ENCODE data around the gene ATG13. TPM values are rescaled to one million over a fixed set of nuclear protein-coding genes. Genes with fewer than 3 reads are reported as not detected.
A peak's percentile ranks its signal among the peaks of the same experiment; 100 is the strongest.
"Not testable (repeated sequence)": the region's sequence is repeated elsewhere in the genome, so short reads cannot be mapped to it uniquely, and the experiment has no call there.

The ATG13 gene
- polyA plus RNA-seq, 1 experiment: 57.9 TPM

- ChIA-PET POLR2A (interaction anchor here (1.2 kb wide), 1 partner anchor 10 kb away, joined by 5 read pairs; the partner anchor contains the start of genes ARHGAP1 and ZNF408), CTCF (interaction anchor here (0.7 kb wide), 1 partner anchor 74 kb away, joined by 3 read pairs; no protein-coding TSS in a partner anchor)
- no peak overlapping the region for H3K4me3 ChIP-seq (ENCODE audit: low read depth, low read length)
- H3K9me3 ChIP-seq (ENCODE audit: control insufficient read depth, insufficient read depth, low read length): no peaks in the 10 kb centered on the region
- H3K27me3 ChIP-seq (ENCODE audit: control insufficient read depth, insufficient read depth, low read length): no peaks in the 10 kb centered on the region
- peak overlapping the region; percentile 86 for H3K27ac ChIP-seq (ENCODE audit: low read depth, low read length)
- no peak for TF ChIP-seq CTCF (IDR thresholded peaks at IDR 0.05; ENCODE audit: low read depth, low read length)
- peak; percentile 85 for DNase-seq (ENCODE audit: low read depth, low spot score)
These were observed 93.5 kb downstream of the ATG13 start for GRCh38 chr11:46710821-46711269.

GRCh38 chr11:46711303-46711702, 94.0 kb downstream of the ATG13 start:
- Histone ChIP-seq H3K27me3 (ENCODE audit: control insufficient read depth, insufficient read depth, low read length) (no peaks in the 10 kb centered on the region), H3K9me3 (ENCODE audit: control insufficient read depth, insufficient read depth, low read length) (no peaks in the 10 kb centered on the region), H3K4me3 (ENCODE audit: low read depth, low read length) (no peak overlapping the region), H3K27ac (ENCODE audit: low read depth, low read length) (peak overlapping the region; percentile 86)
- CTCF ChIA-PET: interaction anchor here (0.7 kb wide), 1 partner anchor 74 kb away, joined by 3 read pairs; no protein-coding TSS in a partner anchor
- no peak for TF ChIP-seq CTCF (IDR thresholded peaks at IDR 0.05; ENCODE audit: low read depth, low read length)
- DNase-seq (ENCODE audit: low read depth, low spot score): no peak
- POLR2A ChIA-PET: interaction anchor here (1.2 kb wide), 1 partner anchor 11 kb away, joined by 5 read pairs; the partner anchor contains the start of genes ARHGAP1 and ZNF408

- H3K9me3 ChIP-seq (ENCODE audit: control insufficient read depth, insufficient read depth, low read length): no peaks in the 10 kb centered on the region
- ChIA-PET POLR2A (no interaction called here), CTCF (no interaction called here)
- H3K27ac ChIP-seq (ENCODE audit: low read depth, low read length): no peak overlapping the region
- no peaks in the 10 kb centered on the region for H3K27me3 ChIP-seq (ENCODE audit: control insufficient read depth, insufficient read depth, low read length)
- H3K4me3 ChIP-seq (ENCODE audit: low read depth, low read length): no peak overlapping the region
- no peak for DNase-seq (ENCODE audit: low read depth, low spot score)
- TF ChIP-seq CTCF (IDR thresholded peaks at IDR 0.05; ENCODE audit: low read depth, low read length): no peak
These were observed 95.7 kb downstream of the ATG13 start for GRCh38 chr11:46712874-46713576.

- not testable (repeated sequence) for H3K27ac ChIP-seq (ENCODE audit: low read depth, low read length); H3K4me3 ChIP-seq (ENCODE audit: low read depth, low read length); H3K27me3 ChIP-seq (ENCODE audit: control insufficient read depth, insufficient read depth, low read length); DNase-seq (ENCODE audit: low read depth, low spot score); H3K9me3 ChIP-seq (ENCODE audit: control insufficient read depth, insufficient read depth, low read length)
- CTCF ChIA-PET: interaction anchor here (0.7 kb wide), 1 partner anchor 332 kb away, joined by 4 read pairs; no protein-coding TSS in a partner anchor
- POLR2A ChIA-PET: interaction anchor here (0.6 kb wide), 1 partner anchor 32 kb away, joined by 3 read pairs; no protein-coding TSS in a partner anchor
These were observed 100.4 kb downstream of the ATG13 start for GRCh38 chr11:46717825-46718154.

GRCh38 chr11:46718155-46719019, 101.0 kb downstream of the ATG13 start:
- H3K27ac ChIP-seq (ENCODE audit: low read depth, low read length): no peak overlapping the region
- no peak for DNase-seq (ENCODE audit: low read depth, low spot score)
- CTCF ChIA-PET: no interaction called here
- no peak overlapping the region for H3K4me3 ChIP-seq (ENCODE audit: low read depth, low read length)
- TF ChIP-seq CTCF (IDR thresholded peaks at IDR 0.05; ENCODE audit: low read depth, low read length): no peak
- H3K9me3 ChIP-seq (ENCODE audit: control insufficient read depth, insufficient read depth, low read length): no peaks in the 10 kb centered on the region
- POLR2A ChIA-PET: interaction anchor here (0.6 kb wide), 2 partner anchors 9 to 33 kb away, joined by 3 to 4 read pairs; no protein-coding TSS in a partner anchor
- H3K27me3 ChIP-seq (ENCODE audit: control insufficient read depth, insufficient read depth, low read length): no peaks in the 10 kb centered on the region
